Mesendoderm (in vitro differentiated cells): ENCODE measurements around the gene DOCK2.
"Not testable (repeated sequence)": the region's sequence is repeated elsewhere in the genome, so short reads cannot be mapped to it uniquely, and the experiment has no call there.

Experiments used
- DNase-seq: peaks from one replicate; pipeline ENCODE4 v3.0.0; 2013
- H2AK5ac ChIP-seq: 2 replicates; pipeline ENCODE4 v1.6.1; 2013; ENCODE audit warnings: low read length, inconsistent platforms
- H2BK120ac ChIP-seq: 2 replicates; pipeline ENCODE4 v1.6.1; 2013; ENCODE audit warnings: low read depth, mild to moderate bottlenecking, low read length, moderate library complexity, mixed read lengths
- H2BK15ac ChIP-seq: replicated peaks from 2 replicates; pipeline ENCODE4 v1.6.1; 2013; ENCODE audit warnings: low read depth, mild to moderate bottlenecking, moderate library complexity
- H2BK5ac ChIP-seq: 2 replicates; pipeline ENCODE4 v1.6.1; 2013; ENCODE audit warnings: low read length, inconsistent platforms
- H3K18ac ChIP-seq: 2 replicates; pipeline ENCODE4 v1.6.1; 2013; ENCODE audit warnings: mild to moderate bottlenecking, low read length, mixed read lengths
- H3K23ac ChIP-seq: one replicate; pipeline ENCODE4 v1.6.1; 2013; ENCODE audit warnings: low read length
- H3K27ac ChIP-seq: 2 replicates; pipeline ENCODE4 v1.5.1; 2013; ENCODE audit warnings: low read depth, mild to moderate bottlenecking, inconsistent platforms, low read length, moderate library complexity
- H3K27me3 ChIP-seq: 2 replicates; pipeline ENCODE4 v1.6.1; 2013; ENCODE audit warnings: low read length, control low read depth, mild to moderate bottlenecking, inconsistent platforms; ENCODE audit not compliant: insufficient read depth, poor library complexity
- H3K36me3 ChIP-seq: 2 replicates; pipeline ENCODE4 v1.6.1; 2013; ENCODE audit warnings: low read length, inconsistent platforms; ENCODE audit not compliant: control insufficient read depth, insufficient read depth
- H3K4ac ChIP-seq: one replicate; pipeline ENCODE4 v1.6.1; 2013; ENCODE audit warnings: low read depth, mild to moderate bottlenecking, low read length, moderate library complexity
- H3K4me1 ChIP-seq: 2 replicates; pipeline ENCODE4 v1.6.1; 2013; ENCODE audit warnings: low read depth, low read length, inconsistent platforms; ENCODE audit not compliant: control insufficient read depth
- H3K4me2 ChIP-seq: 2 replicates; pipeline ENCODE4 v1.6.1; 2013; ENCODE audit warnings: low read length
- H3K4me3 ChIP-seq: 2 replicates; pipeline ENCODE4 v1.5.1; 2013; ENCODE audit warnings: mild to moderate bottlenecking, low read length
- H3K56ac ChIP-seq: one replicate; pipeline ENCODE4 v1.6.1; 2013; ENCODE audit warnings: low read length
- H3K79me1 ChIP-seq: 2 replicates; pipeline ENCODE4 v1.6.1; 2013; ENCODE audit warnings: low read length, inconsistent platforms
- H3K79me2 ChIP-seq: 2 replicates; pipeline ENCODE4 v1.6.1; 2013; ENCODE audit warnings: mild to moderate bottlenecking, low read length; ENCODE audit not compliant: control insufficient read depth, insufficient read depth
- H3K9ac ChIP-seq: 2 replicates; pipeline ENCODE4 v1.6.1; 2013; ENCODE audit warnings: low read length, inconsistent platforms
- H4K5ac ChIP-seq: one replicate; pipeline ENCODE4 v1.6.1; 2013; ENCODE audit warnings: low read length
- H4K8ac ChIP-seq: one replicate; pipeline ENCODE4 v1.6.1; 2013; ENCODE audit warnings: low read depth, mild to moderate bottlenecking, control low read depth, low read length, moderate library complexity
- WGBS: extraction: QIAGEN DNeasy Blood & Tissue Kit; methylation state at CpG from one replicate; pipeline ENCODE4 v1.1.7; 2013; ENCODE audit warnings: low lambda C conversion rate, missing lambda C conversion rate; ENCODE audit not compliant: insufficient coverage; ENCODE audit errors: extremely low coverage; 5-methylcytosine and 5-hydroxymethylcytosine counted together

DOCK2 gene

GRCh38 chr5:169827769-169828168 lies 190.7 kb downstream of the DOCK2 start:
- no peak overlapping the region for H3K27ac ChIP-seq
- H3K56ac ChIP-seq, result no peak overlapping the region
- H2AK5ac ChIP-seq, result no peak overlapping the region
- WGBS, result no CpG with 5 or more reads among the region's 3 CpGs
- H3K79me1 ChIP-seq, result no peaks in the 10 kb centered on the region
- no peaks in the 10 kb centered on the region for H3K79me2 ChIP-seq
- H4K8ac ChIP-seq, result no peak overlapping the region
- no peak overlapping the region for H2BK120ac ChIP-seq
- H3K27me3 ChIP-seq, result no peaks in the 10 kb centered on the region
- H2BK5ac ChIP-seq, result no peak overlapping the region
- H3K4ac ChIP-seq, result no peak overlapping the region
- no peak overlapping the region for H3K18ac ChIP-seq
- DNase-seq, result no peak
- no peaks in the 10 kb centered on the region for H3K4me1 ChIP-seq
- no peaks in the 10 kb centered on the region for H3K36me3 ChIP-seq
- no peak overlapping the region for H3K4me2 ChIP-seq
- H4K5ac ChIP-seq, result no peak overlapping the region
- no peak overlapping the region for H2BK15ac ChIP-seq
- H3K9ac ChIP-seq, result no peak overlapping the region
- no peak overlapping the region for H3K4me3 ChIP-seq
- H3K23ac ChIP-seq, result no peak overlapping the region

DNA sequence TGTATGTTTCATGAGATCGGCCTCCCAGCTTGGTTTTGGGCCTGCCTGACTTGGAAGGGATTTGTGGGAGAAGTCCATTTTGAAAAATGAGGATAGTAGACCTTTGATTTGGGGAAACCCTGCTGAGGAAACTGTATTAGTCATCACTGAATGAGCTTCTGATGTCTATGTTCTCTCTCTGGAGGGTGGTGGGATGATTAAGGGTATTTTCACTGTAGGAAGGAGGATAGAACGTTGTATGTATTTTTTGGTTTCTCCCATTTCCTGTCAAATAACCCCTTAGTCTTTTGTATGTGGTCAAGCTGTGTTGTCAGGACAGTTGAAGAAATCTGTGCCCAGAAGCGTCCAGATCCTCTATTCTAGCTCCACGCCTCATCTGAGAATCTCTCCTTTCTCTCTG lies 191.3 kb downstream of the DOCK2 start:
- H3K4me2 ChIP-seq, result no peak overlapping the region
- no peak overlapping the region for H3K27ac ChIP-seq
- H2BK15ac ChIP-seq, result no peak overlapping the region
- DNase-seq, result no peak
- no peak overlapping the region for H3K9ac ChIP-seq
- H3K27me3 ChIP-seq, result no peaks in the 10 kb centered on the region
- no peaks in the 10 kb centered on the region for H3K36me3 ChIP-seq
- no peak overlapping the region for H3K56ac ChIP-seq
- no peak overlapping the region for H2BK5ac ChIP-seq
- H3K79me1 ChIP-seq, result no peaks in the 10 kb centered on the region
- no peaks in the 10 kb centered on the region for H3K79me2 ChIP-seq
- no peak overlapping the region for H3K4me3 ChIP-seq
- no peaks in the 10 kb centered on the region for H3K4me1 ChIP-seq
- H3K4ac ChIP-seq, result no peak overlapping the region
- H3K23ac ChIP-seq, result no peak overlapping the region
- H2BK120ac ChIP-seq, result no peak overlapping the region
- H4K5ac ChIP-seq, result no peak overlapping the region
- no CpG with 5 or more reads among the region's 4 CpGs for WGBS
- no peak overlapping the region for H3K18ac ChIP-seq
- no peak overlapping the region for H4K8ac ChIP-seq
- H2AK5ac ChIP-seq, result no peak overlapping the region

DNA sequence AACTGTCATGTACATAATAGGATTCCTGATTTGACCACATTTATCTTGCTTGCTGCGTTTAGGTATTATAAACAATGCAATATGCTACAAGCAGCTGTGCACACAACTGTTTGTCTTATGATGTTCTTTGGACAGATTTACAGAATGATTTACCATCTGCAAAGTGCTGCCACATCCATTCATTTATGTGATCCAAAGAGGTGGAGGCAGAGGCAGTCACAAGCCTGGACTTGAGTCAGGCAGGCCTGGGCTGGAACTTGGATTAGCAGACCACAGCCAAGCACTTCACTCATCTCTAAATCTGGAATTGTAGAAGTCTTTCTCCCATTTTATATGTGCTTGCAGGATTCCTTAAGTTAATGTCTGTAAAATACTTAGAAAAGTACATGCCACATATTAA lies 194.3 kb downstream of the DOCK2 start:
- H3K4ac ChIP-seq, result no peak overlapping the region
- no peak overlapping the region for H3K56ac ChIP-seq
- no peaks in the 10 kb centered on the region for H3K4me1 ChIP-seq
- no peak for DNase-seq
- no peak overlapping the region for H2BK15ac ChIP-seq
- no peak overlapping the region for H4K8ac ChIP-seq
- no peak overlapping the region for H3K9ac ChIP-seq
- H3K4me3 ChIP-seq, result no peak overlapping the region
- no peak overlapping the region for H3K18ac ChIP-seq
- WGBS, result no CpG with 5 or more reads among the region's 1 CpG
- H3K23ac ChIP-seq, result no peak overlapping the region
- no peak overlapping the region for H3K27ac ChIP-seq
- H2BK5ac ChIP-seq, result no peak overlapping the region
- H2AK5ac ChIP-seq, result no peak overlapping the region
- H2BK120ac ChIP-seq, result no peak overlapping the region
- H3K79me1 ChIP-seq, result no peaks in the 10 kb centered on the region
- H3K27me3 ChIP-seq, result no peaks in the 10 kb centered on the region
- no peak overlapping the region for H3K4me2 ChIP-seq
- no peak overlapping the region for H4K5ac ChIP-seq
- no peaks in the 10 kb centered on the region for H3K79me2 ChIP-seq
- H3K36me3 ChIP-seq, result no peaks in the 10 kb centered on the region

DNA sequence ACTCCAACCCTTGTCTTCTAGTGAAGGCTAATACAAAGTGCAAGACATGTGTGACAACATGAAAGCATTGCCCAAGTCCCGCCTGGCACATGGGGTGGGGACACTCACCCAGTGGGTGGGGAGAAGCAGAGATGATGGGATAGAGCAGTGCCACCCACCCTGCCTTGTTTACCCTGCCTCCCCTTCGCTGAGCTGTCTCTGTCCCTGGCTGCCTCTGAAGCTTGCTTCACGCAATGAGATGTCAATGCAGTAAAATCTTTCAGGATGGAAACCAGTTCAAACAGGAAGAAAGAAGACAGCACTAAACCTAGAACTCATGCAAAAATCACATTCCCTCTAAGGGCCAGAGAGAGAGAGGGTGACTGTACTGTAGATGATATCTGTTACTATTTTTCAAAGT lies 195.2 kb downstream of the DOCK2 start:
- no peak overlapping the region for H2AK5ac ChIP-seq
- no peak overlapping the region for H4K5ac ChIP-seq
- no peak overlapping the region for H3K23ac ChIP-seq
- H2BK5ac ChIP-seq, result no peak overlapping the region
- no peaks in the 10 kb centered on the region for H3K4me1 ChIP-seq
- no peak overlapping the region for H3K4ac ChIP-seq
- H3K9ac ChIP-seq, result no peak overlapping the region
- no peak overlapping the region for H2BK15ac ChIP-seq
- H3K79me1 ChIP-seq, result no peaks in the 10 kb centered on the region
- H3K18ac ChIP-seq, result no peak overlapping the region
- H3K36me3 ChIP-seq, result no peaks in the 10 kb centered on the region
- no peak overlapping the region for H3K4me3 ChIP-seq
- no peaks in the 10 kb centered on the region for H3K27me3 ChIP-seq
- no peak overlapping the region for H2BK120ac ChIP-seq
- no peak overlapping the region for H3K4me2 ChIP-seq
- no peak overlapping the region for H3K27ac ChIP-seq
- DNase-seq, result no peak
- no peak overlapping the region for H4K8ac ChIP-seq
- WGBS, result no CpG with 5 or more reads among the region's 3 CpGs
- H3K79me2 ChIP-seq, result no peaks in the 10 kb centered on the region
- no peak overlapping the region for H3K56ac ChIP-seq

GRCh38 chr5:169832845-169833244 lies 195.8 kb downstream of the DOCK2 start:
- Histone ChIP-seq H4K5ac (no peak overlapping the region), H3K9ac (no peak overlapping the region), H2AK5ac (no peak overlapping the region), H3K4ac (no peak overlapping the region), H4K8ac (no peak overlapping the region), H3K4me1 (no peaks in the 10 kb centered on the region), H3K27me3 (no peaks in the 10 kb centered on the region), H3K36me3 (no peaks in the 10 kb centered on the region), H3K18ac (no peak overlapping the region), H3K4me3 (no peak overlapping the region), H3K79me2 (no peaks in the 10 kb centered on the region), H3K56ac (no peak overlapping the region), H3K27ac (no peak overlapping the region), H3K23ac (no peak overlapping the region), H2BK120ac (no peak overlapping the region), H3K79me1 (no peaks in the 10 kb centered on the region), H2BK5ac (no peak overlapping the region), H3K4me2 (no peak overlapping the region), H2BK15ac (no peak overlapping the region)
- no peak for DNase-seq

GRCh38 chr5:169833681-169834292 lies 196.7 kb downstream of the DOCK2 start:
- not testable (repeated sequence) for H4K5ac ChIP-seq, DNase-seq, H3K9ac ChIP-seq, H3K79me2 ChIP-seq, H4K8ac ChIP-seq, H3K4ac ChIP-seq, H3K56ac ChIP-seq, H2BK5ac ChIP-seq, H3K27ac ChIP-seq, H3K18ac ChIP-seq, H3K4me2 ChIP-seq, H3K36me3 ChIP-seq, H3K23ac ChIP-seq, H2BK120ac ChIP-seq, H2AK5ac ChIP-seq, H3K4me3 ChIP-seq, H3K4me1 ChIP-seq, H3K79me1 ChIP-seq, H2BK15ac ChIP-seq, H3K27me3 ChIP-seq
- no CpG with 5 or more reads among the region's 2 CpGs for WGBS
